Glutamatergic neuron (in vitro differentiated cells): ENCODE measurements around the gene NYAP1. TPM values are rescaled to one million over a fixed set of nuclear protein-coding genes. Genes with fewer than 3 reads are reported as not detected.

Source experiments
- DNase-seq: peaks from one replicate; pipeline ENCODE4 v3.0.0; 2022
- H3K27ac Mint-ChIP-seq: one replicate; pipeline ENCODE4 v1.8.0; 2020; ENCODE audit warnings: mild to moderate bottlenecking, mixed read lengths, inconsistent platforms; ENCODE audit not compliant: unreplicated experiment
- H3K27me3 Mint-ChIP-seq: one replicate; pipeline ENCODE4 v1.8.0; 2020; ENCODE audit warnings: mild to moderate bottlenecking, moderate library complexity, mixed read lengths, inconsistent platforms; ENCODE audit not compliant: unreplicated experiment
- H3K36me3 Mint-ChIP-seq: one replicate; pipeline ENCODE4 v1.8.0; 2020; ENCODE audit warnings: mild to moderate bottlenecking, mixed read lengths, inconsistent platforms; ENCODE audit not compliant: unreplicated experiment
- H3K4me1 Mint-ChIP-seq: one replicate; pipeline ENCODE4 v1.8.0; 2020; ENCODE audit warnings: mild to moderate bottlenecking, low read depth, mixed read lengths, inconsistent platforms; ENCODE audit not compliant: unreplicated experiment
- H3K4me3 Mint-ChIP-seq: one replicate; pipeline ENCODE4 v1.8.0; 2020; ENCODE audit warnings: mild to moderate bottlenecking, mixed read lengths, inconsistent platforms; ENCODE audit not compliant: unreplicated experiment
- H3K9me3 Mint-ChIP-seq: one replicate; pipeline ENCODE4 v1.8.0; 2020; ENCODE audit warnings: mild to moderate bottlenecking, moderate library complexity, mixed read lengths, inconsistent platforms; ENCODE audit not compliant: unreplicated experiment
- total RNA-seq: library from RNA; stranded (reverse); fragmentation: NEBNext Ultra II Directional; extraction: Animal tissue kit (Norgen Biotek cat#: 25700); gene quantifications from one replicate; pipeline ENCODE4 v1.2.1, GENCODE V29; 2021; ENCODE audit not compliant: unreplicated experiment
- TF ChIP-seq, protein P1 (sequence below): fragments of 200-600 bp; sonication (generic); IDR thresholded peaks from one replicate; pipeline ENCODE4 v1.5.0; 2021; ENCODE audit not compliant: partially characterized antibody, unreplicated experiment

Gene NYAP1
- total RNA-seq, 1 donor from 2014 or later, result 36.6 TPM

DNA sequence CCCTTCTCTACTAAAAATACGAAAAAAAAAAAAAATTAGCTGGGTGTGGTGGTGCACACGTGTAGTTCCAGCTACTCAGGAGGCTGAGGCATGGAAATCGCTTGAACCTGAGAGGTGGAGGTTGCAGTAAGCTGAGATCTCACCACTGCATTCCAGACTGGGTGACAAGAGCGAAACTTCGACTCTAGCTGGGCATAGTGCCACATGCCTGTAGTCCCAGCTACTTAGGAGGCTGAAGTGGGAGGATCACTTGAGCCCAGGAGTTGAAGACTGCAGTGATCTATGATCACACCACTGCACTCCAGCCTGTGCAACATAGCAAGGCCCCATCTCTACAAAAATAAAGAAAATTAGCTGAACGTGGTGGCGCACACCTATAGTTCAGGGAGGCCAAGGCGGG lies 18.4 kb upstream of the NYAP1 start:
- TF ChIP-seq, protein P1, sequence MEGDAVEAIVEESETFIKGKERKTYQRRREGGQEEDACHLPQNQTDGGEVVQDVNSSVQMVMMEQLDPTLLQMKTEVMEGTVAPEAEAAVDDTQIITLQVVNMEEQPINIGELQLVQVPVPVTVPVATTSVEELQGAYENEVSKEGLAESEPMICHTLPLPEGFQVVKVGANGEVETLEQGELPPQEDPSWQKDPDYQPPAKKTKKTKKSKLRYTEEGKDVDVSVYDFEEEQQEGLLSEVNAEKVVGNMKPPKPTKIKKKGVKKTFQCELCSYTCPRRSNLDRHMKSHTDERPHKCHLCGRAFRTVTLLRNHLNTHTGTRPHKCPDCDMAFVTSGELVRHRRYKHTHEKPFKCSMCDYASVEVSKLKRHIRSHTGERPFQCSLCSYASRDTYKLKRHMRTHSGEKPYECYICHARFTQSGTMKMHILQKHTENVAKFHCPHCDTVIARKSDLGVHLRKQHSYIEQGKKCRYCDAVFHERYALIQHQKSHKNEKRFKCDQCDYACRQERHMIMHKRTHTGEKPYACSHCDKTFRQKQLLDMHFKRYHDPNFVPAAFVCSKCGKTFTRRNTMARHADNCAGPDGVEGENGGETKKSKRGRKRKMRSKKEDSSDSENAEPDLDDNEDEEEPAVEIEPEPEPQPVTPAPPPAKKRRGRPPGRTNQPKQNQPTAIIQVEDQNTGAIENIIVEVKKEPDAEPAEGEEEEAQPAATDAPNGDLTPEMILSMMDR, result no peak
- H3K4me1 Mint-ChIP-seq, result no peaks in the 10 kb centered on the region
- peaks cover 2% of the 10 kb centered on the region for H3K9me3 Mint-ChIP-seq
- H3K27me3 Mint-ChIP-seq, result peaks cover 2% of the 10 kb centered on the region
- DNase-seq, result no peak
- no peak overlapping the region for H3K27ac Mint-ChIP-seq
- no peaks in the 10 kb centered on the region for H3K36me3 Mint-ChIP-seq
- H3K4me3 Mint-ChIP-seq, result no peak overlapping the region

DNA sequence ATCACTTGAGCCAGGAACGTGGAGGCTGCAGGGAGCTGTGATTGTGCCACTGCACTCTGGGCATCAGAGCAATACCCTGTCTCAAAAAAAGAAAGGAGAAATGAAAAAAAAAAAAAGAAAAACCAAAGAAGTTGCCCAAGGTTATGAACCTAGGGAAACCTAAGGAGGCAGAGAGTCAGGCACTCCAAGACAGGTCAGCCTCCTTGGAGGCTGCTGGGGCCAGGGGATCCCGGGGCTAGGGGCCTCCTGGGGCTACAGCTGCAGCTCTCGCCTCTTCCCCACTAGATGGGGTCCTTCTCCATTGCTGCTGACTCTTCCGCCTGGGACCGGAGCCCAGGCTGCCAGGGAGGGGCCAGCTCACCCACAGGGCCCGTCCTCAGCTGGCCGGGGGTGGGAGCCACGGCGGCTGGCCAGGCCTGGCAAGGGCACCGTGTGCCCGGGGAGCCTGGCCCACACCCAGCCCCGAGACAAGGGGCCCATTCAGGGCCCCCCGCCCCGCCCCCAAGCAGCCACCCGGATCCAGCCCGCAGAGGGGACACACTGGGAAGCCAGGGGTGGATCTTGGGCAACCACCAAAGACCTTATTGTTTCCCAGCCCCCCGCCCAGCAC lies 17.9 kb upstream of the NYAP1 start:
- H3K4me3 Mint-ChIP-seq, result no peak overlapping the region
- TF ChIP-seq, protein P1, result peak; percentile 34
- H3K27ac Mint-ChIP-seq, result no peak overlapping the region
- peaks cover 2% of the 10 kb centered on the region for H3K27me3 Mint-ChIP-seq
- peaks cover 2% of the 10 kb centered on the region for H3K9me3 Mint-ChIP-seq
- no peaks in the 10 kb centered on the region for H3K36me3 Mint-ChIP-seq
- no peaks in the 10 kb centered on the region for H3K4me1 Mint-ChIP-seq
- no peak for DNase-seq

DNA sequence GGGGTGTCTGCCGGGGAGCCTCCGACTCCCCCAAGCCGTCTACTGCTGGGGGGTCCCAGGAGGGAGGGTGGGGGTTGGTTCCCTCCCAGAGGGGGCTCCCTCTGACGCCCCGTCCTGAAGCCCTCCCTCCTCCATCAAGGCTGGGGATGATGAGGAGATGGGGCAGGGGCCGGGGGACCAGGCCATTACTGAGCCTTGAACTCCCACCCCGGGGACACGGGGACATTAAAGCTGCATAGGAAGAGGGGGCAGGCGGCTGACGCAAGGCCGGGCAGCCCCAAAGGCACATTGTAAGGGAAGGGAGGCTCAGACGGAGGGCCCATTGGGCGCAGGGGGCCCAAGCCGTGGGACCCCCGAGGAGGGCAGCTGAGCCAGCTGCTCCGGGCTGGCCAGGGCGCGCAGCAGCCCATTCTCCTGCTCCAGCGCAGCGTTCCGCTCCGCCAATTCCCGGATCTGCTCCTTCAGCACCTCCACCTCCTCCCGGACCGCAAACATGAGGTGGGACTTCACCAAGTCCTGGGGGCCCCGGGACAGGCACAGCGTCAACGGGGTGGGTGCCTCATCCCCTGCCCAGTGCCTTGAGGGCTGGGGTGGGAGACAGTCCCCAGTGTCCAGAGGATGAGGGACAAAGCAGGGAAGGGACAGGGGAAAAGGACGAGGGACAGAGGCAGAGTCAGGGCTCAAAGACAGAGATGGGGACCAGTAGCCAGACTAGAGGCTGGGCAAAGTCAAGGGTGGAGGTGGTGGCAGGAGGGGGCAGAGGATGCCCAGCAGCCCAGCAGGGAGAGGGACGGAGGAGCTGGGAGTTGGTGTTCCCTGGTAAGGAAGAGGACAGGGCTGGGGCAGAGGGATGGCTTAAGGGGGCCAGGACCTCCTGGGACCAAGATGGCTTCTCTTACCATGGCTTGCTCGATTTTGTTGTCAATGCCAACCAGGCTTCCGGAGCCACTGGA lies 16.8 kb upstream of the NYAP1 start:
- Mint-ChIP-seq H3K27me3 (peaks cover 4% of the 10 kb centered on the region), H3K27ac (no peak overlapping the region), H3K9me3 (peaks cover 3% of the 10 kb centered on the region), H3K4me3 (no peak overlapping the region), H3K36me3 (no peaks in the 10 kb centered on the region), H3K4me1 (no peaks in the 10 kb centered on the region)
- no peak for DNase-seq
- TF ChIP-seq, protein P1, result no peak

DNA sequence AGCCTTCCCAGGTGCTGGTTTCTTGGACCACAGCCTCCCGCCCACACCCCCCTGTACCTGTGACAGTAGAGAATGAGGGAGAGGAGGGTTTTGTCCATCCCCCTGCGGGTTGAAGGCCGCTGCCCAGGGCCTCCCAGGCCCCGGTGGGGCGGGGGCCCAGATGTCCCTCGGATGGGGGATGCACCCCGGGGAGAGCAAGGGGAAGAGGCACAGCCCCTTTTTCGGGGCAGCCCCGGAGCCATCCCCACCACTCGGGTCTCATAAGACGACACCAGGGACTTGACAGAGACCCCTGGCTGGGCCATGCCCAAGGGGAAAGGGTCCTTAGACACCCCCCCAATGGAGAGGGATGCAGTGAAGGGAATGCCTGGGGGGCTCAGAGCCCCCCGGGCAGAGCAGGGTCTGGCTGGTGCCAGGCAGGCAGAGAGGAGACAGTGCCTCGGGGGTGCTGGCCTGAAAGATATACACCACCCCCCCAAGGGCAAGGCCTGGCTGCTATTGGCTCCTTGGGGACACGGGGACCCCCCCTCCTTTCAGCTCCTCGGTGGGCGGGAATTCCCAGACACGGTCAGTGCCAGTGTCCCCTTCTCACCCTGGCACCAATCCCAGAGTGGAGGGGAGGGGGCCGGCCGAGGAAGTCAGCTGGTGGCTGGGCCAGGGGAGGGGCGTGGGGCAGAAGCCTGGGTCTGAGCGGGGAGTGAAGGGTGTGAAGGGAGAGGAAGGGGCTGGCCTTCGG lies 15.9 kb upstream of the NYAP1 start:
- Mint-ChIP-seq H3K36me3 (no peaks in the 10 kb centered on the region), H3K27me3 (peaks cover 4% of the 10 kb centered on the region), H3K4me1 (no peaks in the 10 kb centered on the region), H3K9me3 (peaks cover 4% of the 10 kb centered on the region), H3K4me3 (no peak overlapping the region), H3K27ac (no peak overlapping the region)
- TF ChIP-seq, protein P1, result no peak
- DNase-seq, result no peak
